NCI-H146 treated with DMSO at 0.1 percent for 48 hours (cell line): Measurements from ENCODE around the gene ACTN4.

ENCODE experiments used
- DNase-seq: peaks from one replicate; lab custom pipeline; 2025; ENCODE audit not compliant: unreplicated experiment; lab: John Stamatoyannopoulos, UW

Gene ACTN4

DNA sequence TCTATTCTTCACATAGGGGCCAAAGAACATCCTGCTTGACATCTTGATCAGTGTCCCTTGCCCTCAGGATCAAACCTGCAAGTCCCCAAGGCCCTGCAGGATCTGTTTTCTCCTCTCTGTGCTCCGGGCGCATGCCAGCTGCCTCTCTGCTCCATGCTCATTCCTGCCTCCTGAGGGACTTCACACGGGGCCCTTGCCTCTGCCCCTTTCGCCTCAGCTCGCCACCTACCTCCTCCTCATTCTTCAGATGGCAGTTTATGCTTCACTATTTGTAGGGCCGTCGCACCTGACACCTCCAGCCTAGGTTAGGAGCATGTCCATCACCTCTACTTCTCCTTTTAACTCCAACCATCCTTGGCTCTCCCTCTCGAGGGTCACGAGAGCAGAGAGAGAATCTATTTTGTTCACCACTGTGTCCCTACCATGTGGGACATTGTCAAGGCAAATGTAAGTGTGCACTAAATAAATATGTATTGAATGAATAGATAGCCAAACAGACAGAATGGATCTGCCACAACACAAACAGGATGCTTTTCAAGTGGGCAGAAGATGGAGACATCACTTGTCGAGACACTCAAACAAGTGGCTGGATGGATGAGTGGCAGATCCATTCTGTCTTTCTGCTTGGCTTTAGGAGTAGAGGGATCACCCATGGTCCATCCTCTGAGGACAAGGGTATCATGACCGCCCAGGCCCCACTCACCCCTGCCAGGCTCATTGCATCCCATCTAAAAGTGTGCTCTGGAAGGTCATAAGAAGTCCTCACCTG is 29.6 kb downstream of the ACTN4 start:
- no peak for DNase-seq

DNA sequence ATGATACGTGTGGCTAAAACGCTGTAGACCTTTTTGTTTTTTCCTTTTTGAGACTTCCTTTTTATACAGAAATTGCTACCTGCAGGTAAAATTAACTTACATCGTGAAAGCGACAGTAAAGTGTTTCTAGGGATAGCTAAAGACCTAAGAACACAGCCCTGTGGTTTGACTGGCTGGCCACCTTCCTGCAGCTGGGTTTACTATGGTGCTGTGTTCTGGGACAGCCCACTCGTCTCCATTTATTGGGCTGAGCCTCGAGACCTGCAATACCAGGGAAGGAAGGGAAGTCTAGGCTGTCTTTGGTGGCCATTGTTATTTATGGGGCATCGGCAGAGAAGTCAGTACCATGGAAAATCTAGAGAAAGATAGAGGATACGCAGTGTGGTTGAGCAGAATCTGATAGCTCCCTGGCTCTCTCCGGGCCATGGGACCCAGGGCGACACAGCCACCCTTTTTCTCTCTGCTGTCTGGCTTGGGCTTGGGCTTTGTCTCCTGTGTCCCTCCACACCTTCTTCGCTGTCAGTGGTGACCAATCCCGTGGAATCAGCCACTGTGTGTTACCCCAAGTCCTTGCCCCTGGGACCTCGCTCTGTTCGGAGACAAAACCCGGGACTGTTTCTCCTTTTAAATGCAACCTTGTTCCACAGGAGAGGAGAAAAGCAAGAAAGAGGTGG is 30.9 kb downstream of the ACTN4 start:
- no peak for DNase-seq

DNA sequence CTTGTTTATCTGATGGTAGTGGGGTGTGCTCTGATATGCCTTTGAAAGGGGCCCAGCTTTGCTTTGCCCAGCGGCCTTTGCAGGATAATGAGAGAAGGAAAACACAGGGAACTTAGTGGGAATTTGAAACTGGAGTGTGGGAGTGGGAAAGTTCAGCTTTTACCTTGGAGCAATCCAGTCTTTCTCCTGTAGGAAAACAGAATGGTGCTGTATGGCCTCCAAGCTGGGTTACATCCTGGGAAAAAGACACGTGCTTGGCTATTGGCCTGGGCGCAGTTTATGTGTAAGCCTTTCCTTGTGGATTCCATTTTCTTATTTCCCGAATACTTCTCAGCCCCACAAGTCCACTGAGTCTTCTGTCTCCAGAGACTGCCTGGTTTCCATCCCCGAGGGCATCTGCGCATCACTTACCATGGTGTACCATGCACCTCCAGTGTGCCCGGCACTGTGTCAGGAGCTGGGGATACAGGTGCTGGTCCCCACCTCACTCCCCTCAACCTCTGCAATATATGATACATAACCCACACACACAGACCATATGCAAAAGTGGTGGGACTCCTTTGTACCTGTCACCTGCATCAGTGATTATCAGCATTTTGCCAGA is 31.5 kb downstream of the ACTN4 start:
- no peak for DNase-seq

DNA sequence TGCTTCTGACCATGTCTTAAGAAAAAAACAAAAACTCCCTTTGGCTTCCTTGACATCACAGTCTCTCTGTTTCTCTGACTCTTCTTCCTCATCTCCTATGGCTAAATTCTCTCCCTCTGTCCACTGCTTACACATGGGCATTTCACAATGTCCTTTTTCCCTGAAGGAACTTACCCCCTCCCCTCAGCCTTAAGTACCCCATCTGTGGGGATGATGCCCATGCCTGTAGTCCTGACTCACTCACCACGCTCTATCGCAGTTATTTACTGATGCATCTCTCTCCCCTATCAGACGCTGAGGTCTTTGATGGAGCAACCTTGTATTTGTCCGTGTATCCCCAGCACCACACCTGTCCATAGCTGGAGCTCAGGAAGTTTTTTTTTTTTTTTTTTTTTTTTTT is 32.4 kb downstream of the ACTN4 start:
- DNase-seq = no peak

DNA sequence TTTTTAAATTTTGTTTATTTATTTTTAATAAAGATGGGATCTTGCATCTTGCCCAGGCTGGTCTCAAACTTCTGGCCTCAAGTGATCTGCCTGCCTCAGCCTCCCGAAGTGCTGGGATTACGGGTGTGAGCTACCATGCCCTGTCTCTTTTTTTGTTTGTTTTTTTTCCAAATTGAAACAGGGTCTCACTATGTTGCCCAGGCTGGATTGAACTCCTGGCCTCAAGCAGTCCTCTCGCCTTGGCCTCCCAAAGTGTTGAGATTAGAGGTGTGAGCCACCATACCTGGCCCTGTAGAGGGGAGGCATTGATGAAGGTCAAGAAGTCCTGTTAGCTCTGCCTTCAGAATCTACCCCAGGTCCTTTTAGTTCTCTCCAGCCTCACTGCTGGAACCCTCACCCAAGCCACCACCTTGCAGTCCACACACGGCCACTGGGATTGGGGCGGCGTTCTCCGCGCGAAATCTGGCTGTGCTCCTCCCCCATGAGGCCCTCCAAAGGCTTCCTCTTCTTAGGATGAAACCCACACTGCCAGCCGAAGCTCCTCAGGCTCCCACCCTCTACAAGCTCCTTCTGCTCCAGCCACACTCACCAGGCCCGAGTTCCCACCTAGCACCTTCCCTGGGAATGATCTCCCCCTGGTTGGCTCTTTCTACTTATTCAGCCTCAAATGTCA is 34.9 kb downstream of the ACTN4 start:
- DNase-seq = no peak

DNA sequence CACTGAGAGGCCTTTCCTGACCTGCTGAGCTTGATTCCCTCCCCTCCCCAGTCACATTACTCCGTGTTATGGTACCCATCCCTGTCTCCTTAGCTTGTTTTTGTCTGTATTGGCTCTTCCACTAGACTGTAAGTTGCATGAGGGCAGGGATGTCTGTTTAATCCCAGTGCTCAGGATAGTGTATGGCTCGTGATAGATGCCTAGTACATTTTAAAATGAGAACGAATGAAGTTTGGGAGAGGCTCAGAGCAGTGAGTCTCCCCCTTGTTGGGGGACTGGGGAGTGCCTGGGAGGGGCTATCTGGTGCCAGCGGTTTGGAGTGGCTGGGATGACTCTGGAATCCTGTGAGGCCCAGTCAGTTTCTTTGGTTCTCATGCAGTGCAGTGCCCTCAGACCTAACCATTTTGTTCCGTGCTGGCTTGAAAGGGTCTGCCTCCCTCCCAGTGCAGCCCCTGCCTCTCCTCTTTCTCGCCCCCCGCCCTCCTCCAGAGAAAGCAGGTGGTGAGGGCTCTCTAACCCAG is 35.5 kb downstream of the ACTN4 start:
- no peak for DNase-seq

DNA sequence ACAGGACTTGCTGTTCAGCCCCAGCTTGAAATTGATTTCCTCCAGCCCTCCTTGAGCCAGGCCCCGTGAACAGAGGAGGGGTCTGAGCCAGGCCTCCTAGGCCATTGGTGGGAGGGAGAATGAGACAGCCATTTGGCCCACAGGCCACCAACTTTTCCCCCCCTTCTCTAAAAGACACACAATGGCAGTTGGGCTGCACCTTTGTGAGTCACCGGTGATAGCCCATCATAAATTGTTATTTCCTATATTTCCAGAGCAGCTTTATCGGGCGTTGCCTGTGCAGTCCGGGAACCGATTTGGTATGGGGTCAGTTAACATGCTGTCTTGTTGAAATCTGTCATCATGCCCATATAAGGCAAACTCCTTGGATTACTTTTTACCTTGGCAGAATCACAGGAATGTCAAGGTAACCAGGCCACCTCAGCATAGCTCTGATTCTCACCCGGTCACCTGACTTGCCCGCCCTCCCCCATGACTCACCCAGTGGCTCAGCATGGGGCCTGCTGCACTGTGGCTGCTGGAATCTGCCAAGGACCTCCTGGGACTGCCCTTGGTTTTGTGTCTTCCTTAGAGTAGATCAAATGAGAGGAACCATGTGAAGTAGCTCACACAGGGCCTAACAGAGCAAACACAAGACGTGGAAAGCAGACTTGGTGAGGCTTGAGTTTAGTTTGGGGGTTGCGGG is 36.1 kb downstream of the ACTN4 start:
- DNase-seq = peak; percentile 27

DNA sequence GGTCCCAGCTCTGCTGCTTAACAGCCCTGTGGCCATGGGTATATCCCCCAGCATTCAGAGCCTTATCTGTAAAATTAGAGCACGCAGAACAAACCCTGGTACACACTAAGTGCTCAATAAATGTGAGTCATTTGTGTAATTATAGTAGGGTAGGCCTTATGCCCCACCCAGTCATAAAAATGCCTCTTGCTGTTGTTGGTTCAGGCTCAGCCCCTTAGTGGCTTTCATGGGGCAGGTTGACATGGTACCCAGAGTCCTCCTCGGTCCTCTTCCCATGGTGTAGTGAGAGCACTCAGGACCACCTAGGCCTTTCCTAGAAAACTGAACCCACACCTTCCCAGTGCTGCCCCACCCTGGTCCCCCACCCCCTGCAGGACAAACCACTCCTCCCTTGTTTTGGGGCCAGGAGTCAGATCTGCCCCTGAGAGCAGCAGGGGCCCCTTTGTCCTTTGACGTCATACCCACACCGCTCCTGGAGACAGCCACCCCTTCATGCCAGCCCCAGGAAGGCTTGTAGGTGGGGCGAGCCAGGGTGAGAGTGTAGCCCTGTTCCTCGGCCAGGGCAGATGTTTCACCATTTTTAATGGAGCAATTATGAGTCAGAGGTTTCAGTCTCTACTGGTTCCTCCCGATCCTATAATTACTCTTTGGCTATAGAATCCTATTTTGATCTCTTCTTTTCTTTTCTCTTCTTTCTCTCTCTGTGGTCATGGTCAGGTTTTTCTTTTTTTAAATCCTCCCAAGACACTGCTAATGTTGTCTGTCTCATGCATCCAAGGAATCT is 36.8 kb downstream of the ACTN4 start:
- DNase-seq = peak; percentile 58

DNA sequence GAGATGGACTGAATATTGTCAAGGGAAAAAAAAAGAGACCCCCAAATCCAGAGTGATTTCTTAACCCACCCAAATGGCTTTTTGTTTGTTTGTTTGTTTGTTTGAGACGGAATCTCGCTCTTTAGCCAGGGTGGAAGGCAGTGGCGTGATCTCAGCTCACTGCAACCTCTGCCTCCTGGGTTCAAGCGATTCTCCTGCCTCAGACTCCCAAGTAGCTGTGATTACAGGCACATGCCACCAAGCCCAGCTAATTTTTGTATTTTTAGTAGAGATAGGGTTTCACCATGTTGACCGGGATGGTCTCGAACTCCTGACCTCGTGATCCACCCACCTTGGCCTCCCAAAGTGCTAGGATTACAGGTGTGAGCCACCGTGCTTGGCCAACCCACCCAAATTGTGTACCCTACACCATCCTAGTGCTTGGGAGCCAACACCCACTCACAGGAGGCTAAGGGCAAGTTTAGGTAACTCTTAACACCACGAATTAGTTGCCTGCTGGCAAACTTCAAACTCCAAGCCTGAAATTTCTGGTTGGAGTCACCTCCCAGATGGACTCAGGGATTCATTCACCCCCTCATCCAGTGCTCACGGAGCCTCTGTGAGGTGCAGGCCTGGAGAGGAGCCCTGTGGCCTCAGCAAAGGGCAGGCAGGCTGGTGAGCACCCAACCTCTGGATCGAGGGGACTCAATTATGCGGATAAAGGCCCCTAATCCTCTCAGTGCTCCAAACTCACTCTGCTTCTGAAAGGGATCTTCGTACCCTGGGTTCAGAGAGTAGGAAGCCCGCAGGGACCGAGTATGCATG is 37.6 kb downstream of the ACTN4 start:
- no peak for DNase-seq

DNA sequence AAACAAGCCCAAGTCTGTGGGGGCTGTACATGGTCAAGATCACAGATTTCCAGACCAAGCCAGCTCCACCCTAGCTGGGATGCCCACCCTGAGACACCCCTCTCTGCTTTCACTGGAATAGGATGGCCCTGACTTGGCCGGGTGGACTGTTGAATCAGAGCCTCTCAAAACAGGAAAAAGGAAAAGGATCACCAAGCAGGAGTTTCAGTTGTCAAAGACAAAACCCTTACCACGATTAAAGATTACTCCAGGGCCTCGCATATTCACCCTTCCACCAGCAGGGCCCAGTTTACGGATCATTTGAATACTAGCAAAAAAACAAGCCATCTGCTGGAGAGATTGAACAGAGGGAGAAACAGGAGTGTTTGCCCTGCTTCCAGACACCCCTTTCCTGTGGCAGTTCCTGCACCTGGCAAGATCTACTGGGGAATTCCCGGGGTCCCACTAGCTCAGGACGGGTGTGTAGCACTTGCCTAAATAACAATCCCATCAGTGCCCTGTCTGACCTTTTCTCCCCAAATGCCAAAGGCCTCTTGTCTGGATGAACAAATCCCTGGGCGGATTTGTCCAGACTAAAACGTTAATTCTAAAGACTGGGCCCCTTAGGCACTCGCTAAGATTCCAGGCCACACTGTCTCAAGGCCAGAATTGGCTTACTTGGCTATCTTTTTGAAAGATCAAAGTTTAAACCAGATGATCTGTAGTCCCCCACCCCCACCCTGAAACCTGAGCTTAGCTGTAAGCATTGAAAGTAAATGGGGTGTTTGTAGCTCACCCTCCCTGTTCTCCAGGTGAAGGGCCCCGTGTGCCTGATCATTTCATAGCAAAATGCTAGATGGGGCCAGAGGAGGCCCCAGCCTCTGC is 38.4 kb downstream of the ACTN4 start:
- no peak for DNase-seq

DNA sequence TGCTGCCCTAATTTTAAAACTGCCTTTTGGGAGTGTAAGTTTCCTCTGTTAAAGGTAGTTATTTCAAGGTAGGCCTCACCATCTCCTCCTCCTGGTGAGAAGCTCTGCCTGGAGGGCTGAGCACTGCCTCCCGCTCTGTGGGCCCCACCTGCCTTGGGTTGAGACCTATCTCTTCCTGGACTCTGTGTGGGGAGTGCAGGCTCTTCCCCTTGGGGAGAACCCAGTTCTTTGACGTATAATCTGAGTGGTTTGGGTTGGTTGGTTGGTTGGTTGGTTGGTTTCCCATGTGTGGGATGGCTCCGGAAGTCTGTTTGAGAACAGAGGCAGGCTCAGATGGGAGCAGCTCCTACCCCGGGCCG is 39.1 kb downstream of the ACTN4 start:
- DNase-seq = no peak

DNA sequence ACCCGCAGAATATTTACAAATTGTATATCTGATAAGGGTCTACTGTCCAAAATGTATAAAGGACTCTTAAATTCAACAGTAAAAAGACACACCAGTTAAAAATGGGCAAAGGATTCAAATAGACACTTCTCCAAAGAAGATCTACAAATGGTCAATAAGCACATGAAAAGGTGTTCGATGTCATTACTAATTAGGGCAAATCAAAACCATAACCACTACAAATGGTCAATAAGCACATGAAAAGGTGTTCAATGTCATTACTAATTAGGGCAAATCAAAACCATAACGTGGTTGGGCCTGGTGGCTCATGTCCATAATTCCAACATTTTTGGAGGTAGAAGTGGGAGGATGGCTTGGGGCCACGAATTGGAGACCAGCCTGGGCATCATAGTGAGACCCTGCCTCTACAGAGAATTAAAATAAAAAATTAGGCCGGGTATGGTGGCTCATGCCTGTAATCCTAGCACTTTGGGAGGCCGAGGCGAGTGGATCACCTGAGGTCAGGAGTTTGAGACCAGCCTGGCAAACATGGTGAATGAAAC is 40.5 kb downstream of the ACTN4 start:
- no peak for DNase-seq

DNA sequence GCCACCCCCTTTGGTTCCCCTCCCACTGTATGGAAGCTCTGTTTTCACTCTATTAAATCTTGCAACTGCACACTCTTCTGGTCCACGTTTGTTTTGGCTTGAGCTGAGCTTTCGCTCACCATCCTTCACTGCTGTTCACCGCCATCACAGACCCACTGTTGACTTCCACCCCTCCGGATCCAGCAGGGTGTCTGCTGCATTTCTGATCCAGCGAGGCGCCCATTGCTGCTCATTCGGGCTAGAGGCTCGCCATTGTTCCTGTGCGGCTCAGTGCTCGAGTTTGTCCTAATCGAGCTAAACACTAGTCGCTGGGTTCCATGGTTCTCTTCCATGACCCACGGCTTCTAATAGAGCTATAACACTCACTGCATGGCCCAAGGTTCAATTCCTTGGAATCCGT is 42.7 kb downstream of the ACTN4 start:
- no peak for DNase-seq

DNA sequence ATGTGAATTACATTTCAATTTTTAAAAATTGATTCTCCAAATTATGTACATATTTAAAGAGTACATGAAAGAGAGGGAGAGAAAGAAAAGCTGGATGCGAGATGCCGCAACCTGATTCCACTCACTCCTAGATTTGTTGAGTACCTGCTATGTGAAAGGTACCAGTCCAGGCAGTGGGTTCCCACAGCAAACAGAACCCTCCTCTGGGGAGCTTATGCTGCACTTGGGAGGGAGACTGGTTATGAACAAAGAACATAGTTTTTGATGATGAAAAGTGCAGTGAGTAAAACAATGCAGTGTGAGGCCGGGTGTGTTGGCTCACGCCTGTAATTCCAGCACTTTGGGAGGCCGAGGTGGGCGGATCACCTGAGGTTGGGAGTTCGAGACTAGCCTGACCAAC is 43.4 kb downstream of the ACTN4 start:
- no peak for DNase-seq

DNA sequence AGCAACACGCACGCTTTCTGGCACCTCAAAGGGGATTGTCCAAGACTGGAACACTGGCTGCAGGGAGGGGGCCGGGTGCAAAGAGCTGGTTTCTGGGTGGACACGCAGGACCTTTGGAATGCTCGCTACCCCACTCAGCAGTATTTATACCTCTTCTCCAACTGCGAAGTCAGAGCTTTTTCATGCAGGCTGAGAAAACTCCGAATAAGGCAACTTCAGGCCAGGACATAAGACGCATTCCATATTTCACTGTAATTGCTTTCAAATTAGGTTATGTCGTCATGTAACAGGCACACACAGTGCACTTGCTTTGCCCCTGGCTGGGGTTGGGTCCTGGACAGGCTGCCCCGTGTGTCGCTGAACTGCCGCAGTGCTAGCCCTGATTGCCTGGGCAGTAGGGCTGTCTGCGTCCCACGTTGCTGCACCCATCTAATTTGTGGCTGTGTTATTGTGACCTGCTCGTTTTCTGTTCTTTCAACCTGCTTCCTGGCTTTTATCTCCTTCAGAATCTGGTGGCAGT is 44.5 kb downstream of the ACTN4 start:
- DNase-seq = no peak

DNA sequence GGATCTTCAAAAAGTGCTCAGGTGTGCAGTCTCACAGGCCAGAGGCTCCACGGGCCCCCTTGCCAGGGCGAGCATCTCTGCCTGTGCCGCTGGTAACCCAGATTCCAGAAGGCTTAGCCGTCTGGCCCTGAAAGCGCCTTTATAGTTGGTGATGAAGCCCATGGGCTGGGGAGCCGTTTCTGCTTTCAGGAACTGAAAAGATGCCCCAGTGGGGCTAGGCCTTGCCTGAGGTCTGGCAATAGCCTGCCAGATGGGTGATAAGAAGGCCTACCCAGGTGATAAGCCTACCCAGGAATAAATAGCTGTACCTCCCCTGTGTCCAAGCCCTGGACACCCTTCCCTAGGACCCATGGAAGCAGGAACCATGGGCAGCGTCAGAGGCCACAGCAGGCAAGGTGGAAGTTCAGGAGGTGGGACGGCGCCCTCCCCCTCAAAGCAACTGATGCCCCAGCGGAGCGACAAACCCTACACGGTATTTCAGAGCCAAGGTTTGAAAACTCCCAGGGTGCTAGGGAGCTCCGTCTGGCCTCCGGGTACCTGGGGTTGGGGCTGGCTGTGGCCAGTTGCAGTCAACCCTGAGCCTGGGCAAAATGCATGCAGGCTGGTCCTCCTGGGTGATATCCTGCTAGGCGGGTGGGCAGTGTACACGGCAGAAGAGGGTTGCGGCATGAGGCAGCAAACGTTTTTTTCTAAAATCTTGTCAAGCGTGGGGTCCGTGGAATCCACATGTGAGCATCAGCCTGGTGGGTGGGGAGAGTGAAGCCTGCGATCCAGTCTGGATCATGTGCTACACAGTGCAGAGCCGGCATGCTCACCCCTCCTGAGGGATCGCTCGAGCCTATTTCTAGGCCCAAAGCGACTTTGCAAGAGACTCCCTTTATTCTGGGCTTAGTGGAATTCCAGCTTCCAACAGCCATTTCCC is 45.3 kb downstream of the ACTN4 start:
- no peak for DNase-seq
